HG03045 (cell line): Measurements from ENCODE around the gene MCAM.

Source experiments
- ATAC-seq: cut with Tn5 transposase; IDR thresholded peaks from one replicate; pipeline ENCODE4 v1.9.1; 2021; ENCODE audit warnings: mild to moderate bottlenecking, moderate library complexity; ENCODE audit not compliant: unreplicated experiment

Gene MCAM

GRCh38 chr11:119316729-119317591 lies at the start of gene MCAM:
MCAM (minus strand) TSS chr11:119317130; CDS start chr11:119317101, 29 bp downstream.
- no peak for ATAC-seq

GRCh38 chr11:119365071-119365591 lies 48.2 kb upstream of the MCAM start:
- no peak for ATAC-seq

GRCh38 chr11:119363851-119364590 lies 47.1 kb upstream of the MCAM start:
- ATAC-seq = no peak

GRCh38 chr11:119363081-119363850 lies 46.3 kb upstream of the MCAM start:
- no peak for ATAC-seq

- ATAC-seq = no peak
Observed at GRCh38 chr11:119362741-119363080, 45.8 kb upstream of the MCAM start.

- no peak for ATAC-seq
Observed at GRCh38 chr11:119361941-119362725, 45.2 kb upstream of the MCAM start.

GRCh38 chr11:119361056-119361787 lies 44.3 kb upstream of the MCAM start:
- peak; percentile 44 for ATAC-seq

GRCh38 chr11:119359365-119360214 lies 42.7 kb upstream of the MCAM start:
- ATAC-seq = no peak

- no peak for ATAC-seq
Observed at GRCh38 chr11:119357074-119357473, 40.1 kb upstream of the MCAM start.

GRCh38 chr11:119356349-119357031 lies 39.6 kb upstream of the MCAM start:
- peak; percentile 72 for ATAC-seq

GRCh38 chr11:119355091-119355843 lies 38.3 kb upstream of the MCAM start:
- ATAC-seq = no peak

- no peak for ATAC-seq
Observed at GRCh38 chr11:119352857-119353260, 35.9 kb upstream of the MCAM start.

GRCh38 chr11:119351232-119351631 lies 34.3 kb upstream of the MCAM start:
- ATAC-seq = no peak

- ATAC-seq = no peak
Observed at GRCh38 chr11:119350302-119350701, 33.4 kb upstream of the MCAM start.

- no peak for ATAC-seq
Observed at GRCh38 chr11:119347940-119348605, 31.1 kb upstream of the MCAM start.

GRCh38 chr11:119347242-119347641 lies 30.3 kb upstream of the MCAM start:
- ATAC-seq = no peak

- ATAC-seq = no peak
Observed at GRCh38 chr11:119346605-119347004, 29.7 kb upstream of the MCAM start, which contains the start of gene MFRP. MFRP (minus strand) TSS chr11:119346705; CDS start chr11:119346513, 192 bp downstream.
